Measurements from ENCODE around the gene IGF2.
A peak's percentile ranks its signal among the peaks of the same experiment; 100 is the strongest.

Gene IGF2

GRCh38 chr11:2158296-2158737, 19.1 kb upstream of the IGF2 start:
- no peak for DNase-seq (ENCODE audit: low read depth)
- TF ChIP-seq, protein P1, sequence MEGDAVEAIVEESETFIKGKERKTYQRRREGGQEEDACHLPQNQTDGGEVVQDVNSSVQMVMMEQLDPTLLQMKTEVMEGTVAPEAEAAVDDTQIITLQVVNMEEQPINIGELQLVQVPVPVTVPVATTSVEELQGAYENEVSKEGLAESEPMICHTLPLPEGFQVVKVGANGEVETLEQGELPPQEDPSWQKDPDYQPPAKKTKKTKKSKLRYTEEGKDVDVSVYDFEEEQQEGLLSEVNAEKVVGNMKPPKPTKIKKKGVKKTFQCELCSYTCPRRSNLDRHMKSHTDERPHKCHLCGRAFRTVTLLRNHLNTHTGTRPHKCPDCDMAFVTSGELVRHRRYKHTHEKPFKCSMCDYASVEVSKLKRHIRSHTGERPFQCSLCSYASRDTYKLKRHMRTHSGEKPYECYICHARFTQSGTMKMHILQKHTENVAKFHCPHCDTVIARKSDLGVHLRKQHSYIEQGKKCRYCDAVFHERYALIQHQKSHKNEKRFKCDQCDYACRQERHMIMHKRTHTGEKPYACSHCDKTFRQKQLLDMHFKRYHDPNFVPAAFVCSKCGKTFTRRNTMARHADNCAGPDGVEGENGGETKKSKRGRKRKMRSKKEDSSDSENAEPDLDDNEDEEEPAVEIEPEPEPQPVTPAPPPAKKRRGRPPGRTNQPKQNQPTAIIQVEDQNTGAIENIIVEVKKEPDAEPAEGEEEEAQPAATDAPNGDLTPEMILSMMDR (conservative IDR thresholded peaks at IDR 0.05; ENCODE audit: low read depth, low read length), result no peak

DNA sequence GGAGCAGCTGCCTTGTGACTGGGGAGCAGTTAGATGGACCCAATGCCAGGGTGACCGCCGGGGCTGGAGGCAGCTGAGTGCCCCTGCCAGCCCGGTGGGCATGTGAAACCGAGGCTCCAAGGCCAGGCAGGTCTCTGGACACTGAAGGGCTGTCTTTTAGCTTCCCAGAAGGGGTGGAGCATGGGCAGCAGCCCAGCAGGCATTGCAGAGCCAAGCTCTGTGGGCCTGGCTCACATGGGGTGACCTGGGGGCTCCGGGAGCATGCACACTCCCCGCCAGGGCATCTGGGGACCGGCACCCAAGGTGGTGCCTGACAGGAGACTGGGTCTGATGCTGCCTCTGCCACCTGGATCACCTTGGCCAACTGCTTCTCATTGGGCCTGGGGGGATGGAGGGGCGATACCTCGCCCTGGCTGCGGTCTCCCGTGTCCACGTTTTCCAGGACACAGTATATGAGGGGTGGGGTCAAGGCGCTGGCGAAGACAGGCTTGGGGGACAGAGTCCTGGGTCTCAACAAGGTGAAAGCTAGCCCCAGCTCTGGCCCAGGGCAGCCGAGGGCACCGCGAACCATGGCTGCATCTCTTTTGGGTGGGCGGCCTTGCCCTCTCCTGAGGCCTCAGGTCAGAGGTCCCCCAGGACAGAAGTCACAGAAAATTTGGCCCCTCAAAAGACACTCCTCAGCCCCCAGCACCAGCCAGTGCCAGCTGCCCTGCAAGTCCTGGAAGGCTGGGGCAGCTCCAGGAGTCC, 18.3 kb upstream of the IGF2 start:
- no peak overlapping the region for H3K4me3 ChIP-seq (ENCODE audit: low read length)
- TF ChIP-seq, protein P1 (conservative IDR thresholded peaks at IDR 0.05; ENCODE audit: low read depth, low read length), result no peak
- no peak for DNase-seq (ENCODE audit: low read depth)

More at GRCh38 chr11:2158296-2158737, 19.1 kb upstream of the IGF2 start:
- H3K4me3 ChIP-seq (ENCODE audit: low read length), result no peak overlapping the region

DNA sequence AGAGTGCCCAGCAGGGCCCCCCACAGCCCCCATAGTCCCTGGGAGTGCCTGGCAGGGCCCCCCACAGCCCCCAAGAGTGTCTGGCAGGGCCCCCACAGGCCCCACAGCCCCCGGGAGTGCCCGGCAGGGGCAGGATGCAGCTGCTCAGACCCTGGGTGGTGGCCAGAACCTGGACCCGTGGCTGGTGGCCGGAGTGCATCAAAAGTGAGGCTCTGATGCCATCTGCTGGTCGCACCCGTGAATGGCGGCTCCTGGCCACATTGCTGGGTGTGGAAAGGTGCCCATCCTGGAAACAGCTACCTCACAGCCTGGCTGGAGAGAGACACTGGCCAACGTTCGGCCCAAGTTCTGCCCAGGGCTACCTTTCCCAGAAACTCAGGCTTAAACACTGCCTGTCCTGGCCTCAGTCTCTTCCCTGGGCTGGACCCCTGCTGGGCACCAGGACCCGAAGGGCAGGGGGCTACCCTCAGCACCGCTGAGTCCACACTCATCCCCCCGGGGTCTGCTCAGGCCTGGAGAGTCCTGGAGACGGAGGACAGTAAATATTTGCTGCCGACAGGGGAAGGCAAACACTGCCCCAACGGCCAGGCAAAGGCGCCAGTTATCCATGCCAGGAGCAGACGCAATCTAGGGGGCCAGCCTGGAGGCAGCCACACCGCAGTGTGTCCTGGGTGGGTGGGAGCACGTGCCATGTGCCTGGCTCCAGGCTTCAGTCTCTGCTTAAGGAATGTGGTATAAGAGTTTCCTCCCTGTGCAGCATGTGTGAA, 17.4 kb upstream of the IGF2 start:
- DNase-seq (ENCODE audit: low read depth), result no peak
- TF ChIP-seq, protein P1 (conservative IDR thresholded peaks at IDR 0.05; ENCODE audit: low read depth, low read length), result peak; percentile 86
- no peak overlapping the region for H3K4me3 ChIP-seq (ENCODE audit: low read length)

DNA sequence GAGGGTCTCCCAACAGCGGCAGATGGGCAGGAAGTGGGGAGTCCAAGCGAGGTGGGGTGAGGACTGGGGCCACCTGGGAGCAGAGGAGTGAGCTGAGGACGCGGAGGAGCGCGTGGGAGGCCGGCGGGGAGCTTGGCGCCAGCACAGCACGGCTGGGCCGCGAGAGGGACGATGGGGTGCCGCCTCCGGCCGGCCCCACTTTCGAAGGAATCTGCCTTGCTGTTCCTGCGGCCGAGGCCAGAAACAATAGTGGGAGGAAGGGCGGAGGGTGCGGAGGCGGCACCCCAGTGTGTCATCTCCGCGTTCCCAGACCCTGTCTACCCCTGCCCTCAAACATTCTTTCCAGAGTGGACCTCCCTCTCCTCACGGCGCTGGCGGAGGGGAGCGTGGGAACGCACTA, 16.3 kb upstream of the IGF2 start:
- DNase-seq (ENCODE audit: low read depth), result no peak
- TF ChIP-seq, protein P1 (conservative IDR thresholded peaks at IDR 0.05; ENCODE audit: low read depth, low read length), result no peak
- no peak overlapping the region for H3K4me3 ChIP-seq (ENCODE audit: low read length)

DNA sequence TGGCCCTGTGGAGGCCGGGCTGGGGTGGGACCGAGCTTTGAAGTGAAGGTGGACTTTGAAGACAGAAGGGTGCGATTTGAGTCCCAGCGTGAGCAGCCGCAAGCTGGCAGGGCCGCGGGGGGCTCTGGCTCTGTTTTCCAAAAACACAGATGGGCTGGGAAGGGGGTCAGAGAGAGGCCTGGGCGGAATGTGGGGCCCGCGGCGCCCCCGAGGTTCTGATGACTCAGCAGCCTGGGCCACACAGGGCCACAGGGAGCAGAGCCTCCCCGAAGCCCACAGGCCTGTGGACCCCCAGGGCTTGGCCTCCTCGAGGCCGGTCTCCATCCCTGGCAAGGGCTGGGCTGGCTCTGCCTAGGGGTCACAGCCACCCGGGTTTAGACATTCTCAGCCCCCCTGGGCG, 15.7 kb upstream of the IGF2 start:
- DNase-seq (ENCODE audit: low read depth), result no peak
- no peak overlapping the region for H3K4me3 ChIP-seq (ENCODE audit: low read length)
- TF ChIP-seq, protein P1 (conservative IDR thresholded peaks at IDR 0.05; ENCODE audit: low read depth, low read length), result no peak

DNA sequence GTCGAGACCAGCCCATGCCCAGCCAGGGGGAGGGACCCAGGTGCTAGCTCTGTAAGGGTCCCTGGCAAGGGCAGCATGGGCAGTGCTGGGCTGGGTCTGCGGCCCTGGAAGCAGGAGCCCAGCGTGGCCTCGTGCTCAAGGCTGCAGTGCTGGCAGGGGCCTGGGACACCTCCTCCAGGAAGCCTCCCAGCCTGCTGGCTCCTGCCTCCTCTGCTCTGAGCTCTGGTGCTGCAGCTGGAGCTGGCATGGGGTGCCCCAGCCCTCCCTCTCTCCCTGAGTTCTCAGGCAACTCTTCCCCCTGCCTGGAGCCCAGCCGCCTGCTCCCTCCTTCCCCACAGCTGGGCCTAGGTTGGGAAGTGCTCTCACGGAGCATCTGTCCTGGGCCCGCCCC, 15.0 kb upstream of the IGF2 start:
- no peak overlapping the region for H3K4me3 ChIP-seq (ENCODE audit: low read length)
- TF ChIP-seq, protein P1 (conservative IDR thresholded peaks at IDR 0.05; ENCODE audit: low read depth, low read length), result no peak
- no peak for DNase-seq (ENCODE audit: low read depth)
